Stimulated activated naive CD4-positive, alpha-beta T cell (primary cell): ENCODE data around the gene DISP1.

ENCODE experiments used
- DNase-seq, 6 experiments: peaks; one replicate each; lab custom pipeline; 2025; lab: John Stamatoyannopoulos, UW

The DISP1 gene

DNA sequence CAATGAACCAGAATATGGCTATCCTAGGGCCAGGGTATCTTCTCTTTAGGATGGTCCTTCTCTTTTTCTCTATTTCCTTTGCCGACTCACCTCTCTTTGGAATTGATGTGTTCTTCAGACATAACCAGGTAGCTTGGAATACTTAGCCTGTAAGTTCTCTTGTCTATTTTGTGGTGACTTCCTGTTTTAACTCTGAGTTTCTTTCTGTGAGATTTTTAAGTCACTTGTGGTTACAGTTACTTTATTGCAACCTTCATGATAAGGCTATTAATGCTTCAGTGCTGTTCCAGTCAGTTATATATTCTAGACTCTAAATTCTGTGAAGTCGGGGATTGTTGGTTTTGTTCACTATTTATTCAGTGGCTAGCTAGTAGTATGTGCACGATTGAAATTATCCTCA lies 46.2 kb downstream of the DISP1 start:
- peak in 1 of 6 experiments; percentile 0 for DNase-seq
